ENCODE measurements around the gene MAN1C1.

GRCh38 chr1:25577134-25577920 lies 39.3 kb upstream of the MAN1C1 start:
- TF ChIP-seq CTCF (IDR thresholded peaks at IDR 0.05) (no peak), EP300 (IDR thresholded peaks at IDR 0.05) (no peak)
